Motor neuron (in vitro differentiated cells): ENCODE results near the gene MAPK14. TPM values are rescaled to one million over a fixed set of nuclear protein-coding genes. Genes with fewer than 3 reads are reported as not detected.

Source experiments
- ATAC-seq, 8 experiments: fragments of 200-7000 bp; cut with Tn5 transposase; replicated peaks in 6 of 8; 2 replicates each; pipeline ENCODE4 v1.8.0; 2021; ENCODE audit warnings: mild to moderate bottlenecking in 8 of 8, moderate library complexity in 8 of 8
- H3K27ac ChIP-seq, 2 donors: fragments of 250-450 bp; sonication (Bioruptor Pico); 2 replicates each; pipeline ENCODE4 v1.9.0; 2021; ENCODE audit warnings: antibody characterized with exemption in 2 of 2, mild to moderate bottlenecking in 2 of 2, moderate library complexity in 1 of 2
- H3K4me1 ChIP-seq, 2 donors: fragments of 250-450 bp; sonication (Bioruptor Pico); replicated peaks in 1 of 2; 2 replicates each; pipeline ENCODE4 v1.6.1; 2021; ENCODE audit warnings: antibody characterized with exemption in 2 of 2, mild to moderate bottlenecking in 2 of 2, moderate library complexity in 1 of 2
- H3K4me3 ChIP-seq, 5 donors: fragments of 250-450 bp; sonication (Bioruptor Pico); 2 replicates each; pipeline ENCODE4 v1.9.0; 2021; ENCODE audit warnings: antibody characterized with exemption in 5 of 5, mild to moderate bottlenecking in 5 of 5, moderate library complexity in 4 of 5
- WGBS, 10 experiments: fragments of 450-650 bp; shearing (Covaris generic); methylation state at CpG; one replicate each; pipeline ENCODE4 v1.0.0; 2022; 5-methylcytosine and 5-hydroxymethylcytosine counted together
- in situ Hi-C, 9 experiments: fragments of 400-800 bp; cut with MboI; loops; one replicate each; pipeline ENCODE4 v1.15.0; 2021; ENCODE audit warnings: low sequenced_read_pairs in 9 of 9, low pct_unique_long_range_greater_than_20kb in 2 of 9; ENCODE audit not compliant: unreplicated experiment in 9 of 9
- total RNA-seq, 8 experiments: library from RNA; unstranded; fragments of 300-600 nt; gene quantifications; 2 replicates each; pipeline versions ENCODE4 v1.2.3 to v1.2.4, GENCODE V29; 2022

Gene MAPK14
- total RNA-seq, 8 experiments from 2014 or later = 14.7 to 52.3 (median 21.9) TPM

DNA sequence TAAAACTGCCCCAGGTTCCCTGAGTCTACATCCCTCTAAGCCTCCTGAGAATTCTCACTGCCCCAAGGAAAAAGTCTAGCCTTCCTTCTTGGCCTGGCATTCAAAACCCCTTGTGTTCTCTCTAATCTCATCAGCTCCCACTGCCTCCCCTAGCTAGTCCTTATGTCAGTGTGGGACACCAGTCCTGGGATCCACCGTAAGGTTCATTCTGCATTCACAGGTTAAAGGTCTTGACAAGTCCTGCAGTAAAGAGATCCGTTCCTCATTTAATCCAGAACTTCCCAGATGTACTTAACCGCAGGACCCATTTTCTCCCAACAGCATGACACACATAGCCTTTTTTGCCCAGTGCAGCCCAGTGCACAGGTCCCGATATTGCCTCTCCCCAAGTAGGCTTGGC is 114.4 kb downstream of the MAPK14 start:
- 80 to 100% (median 94%) methylated on average over 1 to 4 of the region's 4 CpGs; no CpG with 5 or more reads in 2 of the 10 experiments for WGBS, 10 experiments
- no peak for ATAC-seq
- Histone ChIP-seq H3K4me1 (no peaks in the 10 kb centered on the region), H3K27ac (no peak overlapping the region), H3K4me3 (no peak overlapping the region)
- in situ Hi-C loops = loop anchor here in 3 of 9 experiments (25.0 kb wide), 1 partner anchor 220 kb away; no protein-coding TSS in a partner anchor

DNA sequence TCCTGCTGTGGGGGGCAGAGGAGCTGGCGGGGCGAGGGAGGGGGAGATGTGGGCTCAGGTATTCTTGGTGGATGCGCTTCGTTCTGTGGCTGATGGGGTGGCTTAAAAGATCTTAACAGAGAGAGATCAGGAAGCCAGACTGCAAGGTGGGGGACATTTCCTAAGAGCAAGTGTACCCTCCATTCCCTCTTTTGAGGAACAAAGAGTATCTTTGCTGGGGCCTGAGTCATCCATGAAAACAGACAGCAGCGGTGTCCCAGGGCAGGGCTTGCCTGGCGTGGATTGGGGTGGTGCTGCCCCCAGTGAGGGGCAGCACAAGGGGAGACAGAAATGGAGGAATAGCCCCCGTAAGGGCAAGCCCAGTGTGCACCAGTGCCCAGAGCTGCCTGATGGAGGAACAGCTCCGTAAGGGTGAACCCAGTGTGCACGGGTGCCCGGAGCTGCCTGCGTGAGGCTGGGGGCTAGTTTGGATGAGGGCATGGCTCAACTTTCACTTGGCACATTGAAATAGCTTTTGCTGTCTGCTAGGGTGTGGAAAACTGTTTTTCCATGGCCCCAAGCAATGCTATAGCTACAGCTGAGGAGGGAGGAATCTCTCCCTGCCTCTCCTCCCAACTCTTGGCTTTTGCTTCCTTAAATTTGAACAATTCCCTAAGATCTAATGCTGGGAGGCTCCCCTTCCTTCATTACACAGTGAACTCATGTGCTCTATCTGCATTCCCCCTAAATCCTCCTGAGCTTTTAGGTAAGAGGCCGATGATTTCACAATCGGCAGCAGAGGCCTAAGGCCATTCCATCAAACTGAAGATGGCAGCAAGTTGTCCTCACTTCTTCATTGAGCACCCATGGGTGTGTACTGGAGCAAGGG is 115.6 kb downstream of the MAPK14 start:
- H3K4me3 ChIP-seq = no peak overlapping the region
- 50 to 100% (median 92%) methylated on average over 1 to 5 of the region's 13 CpGs; no CpG with 5 or more reads in 2 of the 10 experiments for WGBS, 10 experiments
- in situ Hi-C loops = loop anchor here in 3 of 9 experiments (25.0 kb wide), 1 partner anchor 219 kb away; no protein-coding TSS in a partner anchor
- no peak overlapping the region for H3K27ac ChIP-seq
- ATAC-seq = peak in 3 of 8 experiments; percentile 37 to 85 (median 52)
- H3K4me1 ChIP-seq = no peaks in the 10 kb centered on the region

DNA sequence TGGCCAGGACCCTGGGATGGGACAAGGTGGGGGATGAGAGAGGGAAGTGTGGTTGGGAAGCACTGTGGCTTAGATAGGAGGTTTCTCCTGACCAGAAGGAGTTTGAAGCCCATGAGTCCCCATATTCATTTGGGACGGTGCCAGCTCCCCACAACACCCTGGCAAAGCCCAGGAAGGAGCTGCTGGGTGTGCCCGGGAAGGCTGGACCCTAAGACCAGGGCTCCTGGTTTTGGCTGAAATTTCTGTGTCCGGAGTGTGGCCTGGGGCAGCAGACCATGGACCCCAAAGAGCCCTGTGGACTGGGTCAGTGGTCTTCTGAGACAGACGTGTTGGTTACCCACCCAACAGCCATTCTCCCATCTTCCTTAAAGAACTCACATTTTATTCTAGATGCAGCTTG is 117.9 kb downstream of the MAPK14 start:
- H3K27ac ChIP-seq = no peak overlapping the region
- H3K4me1 ChIP-seq = no peaks in the 10 kb centered on the region
- ATAC-seq = no peak
- in situ Hi-C loops = loop anchor here in 3 of 9 experiments (25.0 kb wide), 1 partner anchor 217 kb away; no protein-coding TSS in a partner anchor
- WGBS, 10 experiments = 0 to 100% (median 60%) methylated on average over 1 to 3 of the region's 4 CpGs; no CpG with 5 or more reads in 4 of the 10 experiments
- no peak overlapping the region for H3K4me3 ChIP-seq

DNA sequence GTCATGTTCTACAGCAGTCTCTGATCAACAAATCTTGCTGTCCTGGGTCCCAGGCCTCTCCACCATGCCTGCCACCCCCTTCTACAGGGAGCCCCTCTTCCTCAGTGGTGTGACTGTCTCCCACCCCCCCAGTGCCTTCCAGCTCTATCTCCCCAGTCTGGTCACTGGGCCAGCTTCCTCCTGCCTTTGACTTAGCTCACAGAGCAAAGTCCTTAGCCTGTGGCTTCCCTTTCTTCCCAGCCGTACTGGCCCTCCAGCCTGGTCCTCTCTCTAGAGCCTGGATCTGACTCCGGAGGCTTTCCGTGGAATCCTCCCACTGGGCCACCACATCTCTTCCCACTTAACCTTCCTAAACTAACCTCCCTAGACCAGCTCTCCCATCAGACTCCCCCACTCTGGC is 119.7 kb downstream of the MAPK14 start:
- Histone ChIP-seq H3K4me1 (no peaks in the 10 kb centered on the region), H3K4me3 (no peak overlapping the region), H3K27ac (no peak overlapping the region)
- no peak for ATAC-seq
- WGBS, 10 experiments = 80 to 100% (median 100%) methylated on average over 1 to 2 of the region's 3 CpGs; no CpG with 5 or more reads in 7 of the 10 experiments
- in situ Hi-C loops = loop anchor here in 3 of 9 experiments (25.0 kb wide), 1 partner anchor 215 kb away; no protein-coding TSS in a partner anchor

DNA sequence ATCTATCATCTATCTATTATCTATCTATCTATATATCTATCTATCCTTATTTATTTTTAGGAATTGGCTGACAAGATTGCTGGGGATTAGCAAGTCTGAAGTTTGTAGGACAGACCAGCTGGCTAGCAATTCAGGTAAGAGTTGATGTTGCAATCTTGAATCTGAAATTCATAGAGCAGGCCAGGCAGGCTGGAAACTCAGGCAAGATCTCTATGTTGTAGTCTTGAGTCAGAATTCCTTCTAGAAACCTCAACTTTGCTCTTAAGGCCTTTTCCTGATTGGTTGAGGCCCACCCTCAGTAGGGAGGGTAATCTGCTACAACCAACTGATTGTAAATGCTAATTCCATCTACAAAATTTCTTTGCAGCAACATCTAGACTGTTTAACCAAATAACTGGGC is 121.9 kb downstream of the MAPK14 start:
- H3K4me1 ChIP-seq = no peaks in the 10 kb centered on the region
- ATAC-seq = peak in 2 of 8 experiments; percentile 67 to 78
- H3K27ac ChIP-seq = no peak overlapping the region
- no peak overlapping the region for H3K4me3 ChIP-seq
- in situ Hi-C loops = loop anchor here in 3 of 9 experiments (25.0 kb wide), 1 partner anchor 213 kb away; no protein-coding TSS in a partner anchor

DNA sequence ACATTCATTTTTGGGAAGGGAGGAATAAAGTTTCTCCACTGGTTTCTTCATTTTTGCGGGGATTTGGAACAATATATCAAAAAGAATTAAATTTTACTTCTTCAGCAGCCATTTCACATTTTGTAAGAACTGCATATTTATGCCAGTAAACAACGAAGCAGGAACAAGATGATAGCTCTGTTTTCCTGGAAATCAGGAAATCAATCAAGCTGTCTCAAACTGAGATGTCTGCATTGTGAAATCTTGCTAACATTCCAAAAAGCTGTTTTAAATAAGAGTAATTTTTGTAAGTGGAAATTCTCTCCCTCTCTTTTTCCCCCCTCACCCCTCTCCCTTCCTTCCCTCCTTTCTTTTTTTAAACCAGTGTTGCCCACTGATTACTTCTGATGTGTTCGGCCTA is 122.7 kb downstream of the MAPK14 start:
- ATAC-seq = peak in 1 of 8 experiments; percentile 76
- no peaks in the 10 kb centered on the region for H3K4me1 ChIP-seq
- in situ Hi-C loops = no loop called here

DNA sequence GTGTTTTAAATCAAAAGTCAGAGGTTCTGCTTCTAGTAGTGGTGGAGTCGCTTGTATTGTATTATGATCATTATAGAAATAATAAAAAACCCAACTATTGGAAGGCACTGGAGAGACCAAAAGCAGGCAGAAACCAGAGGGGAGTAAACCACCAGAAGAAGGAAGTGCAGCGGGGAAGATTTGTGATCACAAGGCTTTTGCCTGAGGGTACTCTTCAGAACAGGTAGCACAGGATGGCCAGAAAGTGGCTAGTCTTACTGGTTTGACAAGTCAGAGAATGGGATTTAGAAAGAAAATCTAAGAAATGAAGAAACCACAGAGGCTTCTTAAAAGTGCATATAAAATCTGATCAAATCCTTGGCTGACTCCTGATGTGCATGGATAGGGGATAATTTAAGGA is 126.7 kb downstream of the MAPK14 start:
- ATAC-seq = no peak
- no peak overlapping the region for H3K27ac ChIP-seq
- H3K4me1 ChIP-seq = no peaks in the 10 kb centered on the region
- 50 to 100% (median 94%) methylated on average over 1 to 2 of the region's 2 CpGs; no CpG with 5 or more reads in 3 of the 10 experiments for WGBS, 10 experiments
- H3K4me3 ChIP-seq = no peak overlapping the region
- in situ Hi-C loops = no loop called here

More for the DNA sequence above, 122.7 kb downstream of the MAPK14 start:
- Histone ChIP-seq H3K27ac (no peak overlapping the region), H3K4me3 (no peak overlapping the region)
- 0 to 82% (median 63%) methylated on average over 1 to 3 of the region's 3 CpGs for WGBS, 10 experiments

DNA sequence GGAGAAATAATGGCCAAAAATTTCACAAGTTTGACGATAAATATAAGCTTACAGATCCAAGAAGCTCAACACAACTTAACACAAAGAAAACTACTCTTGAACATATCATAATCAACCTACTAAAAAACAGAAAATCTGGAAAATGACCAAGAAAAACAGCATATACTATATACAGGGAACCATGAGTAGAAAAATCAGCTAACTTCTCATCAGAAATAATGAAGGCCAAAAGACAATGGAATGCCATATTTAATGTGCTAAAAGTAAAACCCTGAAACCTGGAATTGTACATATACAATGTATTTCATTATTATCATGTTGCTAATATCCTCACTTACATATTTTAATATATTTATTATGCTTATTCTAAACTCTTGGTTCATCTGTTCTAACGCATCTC is 128.1 kb downstream of the MAPK14 start:
- Histone ChIP-seq H3K4me1 (no peaks in the 10 kb centered on the region), H3K27ac (no peak overlapping the region), H3K4me3 (no peak overlapping the region)
- 55 to 100% (median 90%) methylated on average over 1 to 2 of the region's 2 CpGs; no CpG with 5 or more reads in 1 of the 10 experiments for WGBS, 10 experiments
- ATAC-seq = no peak
- in situ Hi-C loops = no loop called here

DNA sequence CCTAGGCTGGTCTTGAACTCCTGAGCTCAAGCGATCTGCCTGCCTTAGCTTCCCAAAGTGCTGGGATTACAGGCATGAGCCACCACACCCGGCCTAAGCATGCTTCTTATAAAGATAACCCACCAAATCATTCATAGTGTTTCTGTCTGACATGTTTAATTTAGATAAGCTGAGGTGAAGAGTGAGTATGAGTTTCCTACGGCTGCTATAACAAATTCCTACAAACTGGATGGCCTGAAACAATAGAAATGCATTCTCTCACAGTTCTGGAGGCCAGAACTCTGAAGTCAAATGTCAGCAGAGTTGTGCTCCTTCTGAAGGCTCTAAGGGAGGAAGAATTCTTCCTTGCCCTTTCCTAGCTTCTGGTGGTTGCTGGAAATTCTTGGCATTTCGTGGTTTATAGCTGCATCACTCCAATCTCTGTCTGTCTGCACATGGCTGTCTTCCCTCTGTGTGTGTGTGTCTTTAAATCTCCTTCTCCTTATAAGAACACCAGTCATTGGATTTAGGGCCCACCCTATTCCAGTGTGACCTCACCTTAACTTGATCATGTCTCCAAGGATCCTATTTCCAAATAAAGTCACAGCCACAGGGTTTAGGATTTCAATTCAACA is 132.6 kb downstream of the MAPK14 start:
- Histone ChIP-seq H3K4me3 (no peak overlapping the region), H3K4me1 (no peaks in the 10 kb centered on the region), H3K27ac (no peak overlapping the region)
- 58 to 100% (median 90%) methylated on average over 1 to 4 of the region's 4 CpGs for WGBS, 10 experiments
- ATAC-seq = peak in 1 of 8 experiments; percentile 64
- in situ Hi-C loops = no loop called here

Other genes with a start within 250 kb of the MAPK14 start
- gene CLPSL1, start 246.8 kb upstream of the MAPK14 start, total RNA-seq = not detected
- gene CLPS, start 230.5 kb upstream of the MAPK14 start, total RNA-seq = not detected
- 1 to 10 TPM in 1 of 8 experiments, under 1 TPM in 4, not detected in 3; 0.13 to 1.0 (median 0.41) TPM for gene LHFPL5, start 222.5 kb upstream of the MAPK14 start, total RNA-seq
- gene SRPK1, start 106.7 kb upstream of the MAPK14 start, total RNA-seq = 100 to 1,000 TPM in 2 of 8 experiments, 10 to 100 TPM in 6; 33.9 to 105 (median 36.5) TPM
- under 1 TPM in 7 of 8 experiments, not detected in 1; 0.05 to 0.61 (median 0.22) TPM for gene SLC26A8, start 3.2 kb upstream of the MAPK14 start, total RNA-seq
- 1 to 10 TPM in 3 of 8 experiments, under 1 TPM in 5; 0.42 to 6.8 (median 0.90) TPM for gene MAPK13, start 102.7 kb downstream of the MAPK14 start, total RNA-seq
- gene BRPF3, start 168.9 kb downstream of the MAPK14 start, total RNA-seq = 10 to 100 TPM in 7 of 8 experiments, 1 to 10 TPM in 1; 8.9 to 32.4 (median 15.9) TPM
- gene PNPLA1, start 242.3 kb downstream of the MAPK14 start, total RNA-seq = under 1 TPM in 5 of 8 experiments, not detected in 3; 0.07 to 0.56 (median 0.17) TPM